Heart left ventricle (tissue), 13 donors: ENCODE data around the gene KRT9.
"Not testable (repeated sequence)": the region's sequence is repeated elsewhere in the genome, so short reads cannot be mapped to it uniquely, and the experiment has no call there.

Source experiments
- CTCF ChIP-seq, 12 donors: fragments of 200-600 bp; sonication (generic) in 4 of 12; IDR thresholded peaks; one replicate each; pipeline versions ENCODE4 v1.5.0 to v1.8.0; 2018 to 2022; ENCODE audit warnings: antibody characterized with exemption in 12 of 12, mild to moderate bottlenecking in 5 of 12
- POLR2A ChIP-seq, 2 donors: fragments of 450-650 bp; IDR thresholded peaks; one replicate each; pipeline ENCODE4 v1.6.1; 2017; ENCODE audit warnings: antibody characterized with exemption in 2 of 2, mild to moderate bottlenecking in 2 of 2, moderate library complexity in 2 of 2
- donor health status: ischemic (EF 13 %, LVEDD 7.1; RV severe dilation, severe dysfunction).
- donor health status: DM: no; HTN: yes; CAD: no.
- donor health status: DM: no; HTN: no; CAD: no.
- donor health status: ischemic (EF 25% LVEDD 6.9; RV normal size, moderate dysfunction).
- donor health status: ischemic (EF 25% LVEDD 5.7; RV mildly dilated, moderate dysfunction).
- donor health status: ischemic (EF 35%, LVEDD 5.7; RV mildly dilated, moderate dysfunction).
- donor health status: nonischemic (EF 11% LVEDD 7.7; RV severe dilation, severe dysfunction).
- donor health status: DM: yes; HTN: yes; CAD: no.
- donor health status: PGD.
- donor health status: ischemic (EF 29% LVEDD 5.4; RV normal size, mild dysfunction).
- donor health status: nonischemic (EF 23%, LVEDD 6.1; RV moderate dilation, normal function).

DNA sequence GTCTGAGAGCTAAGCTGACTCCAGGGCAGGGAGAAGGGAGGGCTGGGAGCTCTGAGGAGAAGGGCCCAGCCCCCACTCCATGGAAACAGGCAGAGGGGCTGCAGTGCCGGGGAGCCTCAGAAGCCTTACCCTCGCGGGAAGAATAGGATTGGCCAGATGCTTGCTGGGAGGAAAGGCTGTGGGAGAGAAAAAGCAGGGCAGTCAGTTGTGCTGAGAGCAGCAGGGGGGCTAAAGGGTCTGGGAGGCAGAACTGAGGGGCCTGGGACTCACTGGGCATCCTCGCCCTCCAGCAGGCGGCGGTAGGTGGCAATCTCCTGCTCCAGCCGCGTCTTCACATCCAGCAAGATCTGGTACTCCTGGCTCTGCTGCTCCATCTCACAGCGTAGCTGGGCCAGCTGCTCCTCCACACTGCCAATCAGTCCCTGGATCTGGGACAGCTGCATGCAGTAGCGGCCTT, 38.2 kb upstream of the KRT9 start:
- peak in 4 of 12 donors; percentile 14 to 22 (median 18) for TF ChIP-seq CTCF (IDR thresholded peaks at IDR 0.05)
- not testable (repeated sequence) for TF ChIP-seq POLR2A (IDR thresholded peaks at IDR 0.05)
